Measurements from ENCODE around the gene HLA-DOB.

HLA-DOB gene

GRCh38 chr6:32815115-32815514 lies 1.7 kb downstream of the HLA-DOB start:
- TF ChIP-seq RARB (CRISPR knock-in tag; IDR thresholded peaks at IDR 0.05) (no peak), ZNF70 (CRISPR knock-in tag; IDR thresholded peaks at IDR 0.05) (no peak), CSDC2 (CRISPR knock-in tag; IDR thresholded peaks at IDR 0.05) (no peak), GLIS3 (CRISPR knock-in tag; IDR thresholded peaks at IDR 0.05) (no peak), ESRRG (CRISPR knock-in tag; IDR thresholded peaks at IDR 0.05) (no peak), CSRNP3 (CRISPR knock-in tag; IDR thresholded peaks at IDR 0.05) (no peak), POU6F1 (CRISPR knock-in tag; IDR thresholded peaks at IDR 0.05; ENCODE audit: borderline replicate concordance, low read depth) (no peak), ZFP30 (CRISPR knock-in tag; IDR thresholded peaks at IDR 0.05) (no peak), ZNF8 (CRISPR knock-in tag; IDR thresholded peaks at IDR 0.05) (no peak), ZC3H10 (CRISPR knock-in tag; IDR thresholded peaks at IDR 0.05) (no peak)
- TF ChIP-seq, protein P1, sequence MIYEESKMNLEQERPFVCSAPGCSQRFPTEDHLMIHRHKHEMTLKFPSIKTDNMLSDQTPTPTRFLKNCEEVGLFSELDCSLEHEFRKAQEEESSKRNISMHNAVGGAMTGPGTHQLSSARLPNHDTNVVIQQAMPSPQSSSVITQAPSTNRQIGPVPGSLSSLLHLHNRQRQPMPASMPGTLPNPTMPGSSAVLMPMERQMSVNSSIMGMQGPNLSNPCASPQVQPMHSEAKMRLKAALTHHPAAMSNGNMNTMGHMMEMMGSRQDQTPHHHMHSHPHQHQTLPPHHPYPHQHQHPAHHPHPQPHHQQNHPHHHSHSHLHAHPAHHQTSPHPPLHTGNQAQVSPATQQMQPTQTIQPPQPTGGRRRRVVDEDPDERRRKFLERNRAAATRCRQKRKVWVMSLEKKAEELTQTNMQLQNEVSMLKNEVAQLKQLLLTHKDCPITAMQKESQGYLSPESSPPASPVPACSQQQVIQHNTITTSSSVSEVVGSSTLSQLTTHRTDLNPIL (CRISPR knock-in tag; IDR thresholded peaks at IDR 0.05; ENCODE audit: low read depth): no peak
- no peak for ATAC-seq

DNA sequence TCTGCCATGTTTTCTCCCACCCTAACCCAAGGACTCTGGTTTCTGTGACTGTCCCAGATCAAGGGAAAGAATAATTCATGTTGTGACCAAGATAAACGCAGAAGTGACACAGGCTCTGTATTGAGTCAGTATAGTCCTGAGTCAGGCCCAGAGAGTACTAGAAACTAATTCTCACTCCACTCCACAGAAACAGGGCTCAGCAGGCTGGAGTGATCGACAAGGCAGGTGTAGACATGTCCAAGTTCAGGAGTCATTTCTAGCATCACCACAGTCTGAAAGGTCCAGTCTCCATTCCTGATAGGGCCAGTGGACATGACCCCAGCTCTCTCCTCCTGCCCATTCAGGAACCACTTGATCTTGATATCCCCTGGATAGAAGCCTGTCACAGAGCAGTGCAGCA lies 2.7 kb downstream of the HLA-DOB start:
- ATAC-seq: no peak
- no peak for TF ChIP-seq ZC3H10 (CRISPR knock-in tag; IDR thresholded peaks at IDR 0.05)
- no peak for TF ChIP-seq ISL1 (CRISPR knock-in tag; IDR thresholded peaks at IDR 0.05)
- no peak for TF ChIP-seq ZNF565 (CRISPR knock-in tag; conservative IDR thresholded peaks at IDR 0.05; ENCODE audit: low read depth)
- no peak for TF ChIP-seq SNAI2 (CRISPR knock-in tag; IDR thresholded peaks at IDR 0.05)
- no peak for TF ChIP-seq TOX (CRISPR knock-in tag; IDR thresholded peaks at IDR 0.05; ENCODE audit: borderline replicate concordance)
- no peak for TF ChIP-seq RARB (CRISPR knock-in tag; IDR thresholded peaks at IDR 0.05)
- no peak for TF ChIP-seq ZNF8 (CRISPR knock-in tag; IDR thresholded peaks at IDR 0.05)
- TF ChIP-seq, protein P1 (CRISPR knock-in tag; IDR thresholded peaks at IDR 0.05; ENCODE audit: low read depth): no peak
- TF ChIP-seq ARNTL (CRISPR knock-in tag; IDR thresholded peaks at IDR 0.05; ENCODE audit: borderline replicate concordance, low read depth): no peak
- no peak for TF ChIP-seq PATZ1 (CRISPR knock-in tag; IDR thresholded peaks at IDR 0.05; ENCODE audit: borderline replicate concordance)
- no peak for TF ChIP-seq BACH2 (CRISPR knock-in tag; IDR thresholded peaks at IDR 0.05; ENCODE audit: borderline replicate concordance)
- no peak for TF ChIP-seq OSR1 (CRISPR knock-in tag; IDR thresholded peaks at IDR 0.05)
- TF ChIP-seq CSDC2 (CRISPR knock-in tag; IDR thresholded peaks at IDR 0.05): no peak
- TF ChIP-seq, protein P2, sequence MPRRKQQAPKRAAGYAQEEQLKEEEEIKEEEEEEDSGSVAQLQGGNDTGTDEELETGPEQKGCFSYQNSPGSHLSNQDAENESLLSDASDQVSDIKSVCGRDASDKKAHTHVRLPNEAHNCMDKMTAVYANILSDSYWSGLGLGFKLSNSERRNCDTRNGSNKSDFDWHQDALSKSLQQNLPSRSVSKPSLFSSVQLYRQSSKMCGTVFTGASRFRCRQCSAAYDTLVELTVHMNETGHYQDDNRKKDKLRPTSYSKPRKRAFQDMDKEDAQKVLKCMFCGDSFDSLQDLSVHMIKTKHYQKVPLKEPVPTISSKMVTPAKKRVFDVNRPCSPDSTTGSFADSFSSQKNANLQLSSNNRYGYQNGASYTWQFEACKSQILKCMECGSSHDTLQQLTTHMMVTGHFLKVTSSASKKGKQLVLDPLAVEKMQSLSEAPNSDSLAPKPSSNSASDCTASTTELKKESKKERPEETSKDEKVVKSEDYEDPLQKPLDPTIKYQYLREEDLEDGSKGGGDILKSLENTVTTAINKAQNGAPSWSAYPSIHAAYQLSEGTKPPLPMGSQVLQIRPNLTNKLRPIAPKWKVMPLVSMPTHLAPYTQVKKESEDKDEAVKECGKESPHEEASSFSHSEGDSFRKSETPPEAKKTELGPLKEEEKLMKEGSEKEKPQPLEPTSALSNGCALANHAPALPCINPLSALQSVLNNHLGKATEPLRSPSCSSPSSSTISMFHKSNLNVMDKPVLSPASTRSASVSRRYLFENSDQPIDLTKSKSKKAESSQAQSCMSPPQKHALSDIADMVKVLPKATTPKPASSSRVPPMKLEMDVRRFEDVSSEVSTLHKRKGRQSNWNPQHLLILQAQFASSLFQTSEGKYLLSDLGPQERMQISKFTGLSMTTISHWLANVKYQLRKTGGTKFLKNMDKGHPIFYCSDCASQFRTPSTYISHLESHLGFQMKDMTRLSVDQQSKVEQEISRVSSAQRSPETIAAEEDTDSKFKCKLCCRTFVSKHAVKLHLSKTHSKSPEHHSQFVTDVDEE (CRISPR knock-in tag; IDR thresholded peaks at IDR 0.05): no peak
- TF ChIP-seq PPARA (CRISPR knock-in tag; IDR thresholded peaks at IDR 0.05; ENCODE audit: borderline replicate concordance): no peak
- no peak for TF ChIP-seq ZNF70 (CRISPR knock-in tag; IDR thresholded peaks at IDR 0.05)
- TF ChIP-seq POU6F1 (CRISPR knock-in tag; IDR thresholded peaks at IDR 0.05; ENCODE audit: borderline replicate concordance, low read depth): no peak
- no peak for TF ChIP-seq ZFP30 (CRISPR knock-in tag; IDR thresholded peaks at IDR 0.05)
- no peak for TF ChIP-seq GLIS3 (CRISPR knock-in tag; IDR thresholded peaks at IDR 0.05)
